Body of pancreas (tissue), 4 donors: ENCODE data around the gene DDX20. TPM values are rescaled to one million over a fixed set of nuclear protein-coding genes. Genes with fewer than 3 reads are reported as not detected.

Experiments used
- ATAC-seq: fragments of 150-250 bp; one replicate; pipeline ENCODE4 v1.9.1; 2016
- DNase-seq, 4 donors: peaks; one replicate each; pipeline ENCODE4 v3.0.0-alpha.2; 2019
- H3K27ac ChIP-seq, 4 donors: fragments of 200-600 bp; sonication (generic); 1 replicate in 3 of 4; 2 replicates in 1 of 4; pipeline versions ENCODE4 v1.5.1 to v1.6.1; 2016 to 2019; ENCODE audit warnings: mild to moderate bottlenecking in 1 of 4, mixed read lengths in 1 of 4, moderate library complexity in 1 of 4
- H3K27me3 ChIP-seq, 2 donors: fragments of 200-600 bp; sonication (generic); one replicate each; pipeline ENCODE4 v1.6.0; 2016; ENCODE audit warnings: mild to moderate bottlenecking in 1 of 2
- H3K36me3 ChIP-seq, 2 donors: fragments of 200-600 bp; sonication (generic); replicated peaks in 1 of 2; 2 replicates each; pipeline ENCODE4 v1.5.1; 2016; ENCODE audit warnings: low read depth in 2 of 2; ENCODE audit not compliant: insufficient read depth in 1 of 2
- H3K4me1 ChIP-seq: fragments of 200-600 bp; sonication (generic); one replicate; pipeline ENCODE4 v1.6.0; 2016
- H3K4me3 ChIP-seq, 2 donors: fragments of 200-600 bp; sonication (generic); 1 replicate in 1 of 2; 2 replicates in 1 of 2; pipeline ENCODE4 v1.5.1; 2016 to 2019
- H3K9me3 ChIP-seq, 3 donors: fragments of 200-600 bp; sonication (generic); 1 replicate in 2 of 3; 2 replicates in 1 of 3; pipeline ENCODE4 v1.5.1; 2016
- CTCF ChIP-seq, 7 experiments: fragments of 450-650 bp in 4 of 7; fragments of 200-600 bp in 3 of 7; sonication (generic) in 3 of 7; IDR thresholded peaks; one replicate each; pipeline ENCODE4 v1.5.1; 2016 to 2019; ENCODE audit warnings: antibody characterized with exemption in 7 of 7
- POLR2A ChIP-seq, 3 donors: fragments of 450-650 bp; IDR thresholded peaks; one replicate each; pipeline ENCODE4 v1.6.1; 2016; ENCODE audit warnings: antibody characterized with exemption in 3 of 3, mild to moderate bottlenecking in 2 of 3
- WGBS, 2 donors: methylation state at CpG; one replicate each; pipeline ENCODE4 v1.1.5; 2017; 5-methylcytosine and 5-hydroxymethylcytosine counted together
- intact Hi-C: fragments of 100-400 bp; cut with DNase I; formaldehyde crosslinking; loops from one replicate; pipeline ENCODE4 v1.15.1; 2023
- total RNA-seq, 2 donors: library from RNA; depleted of rRNA; stranded (reverse); fragments of >200 nt; gene quantifications; one replicate each; pipeline ENCODE4 v1.1.0, GENCODE V29; 2016

Gene DDX20
- total RNA-seq, 2 donors from 2014 or later = 5.7 to 34.3 TPM

GRCh38 chr1:111734856-111735255 lies 20.8 kb upstream of the DDX20 start:
- Histone ChIP-seq H3K36me3 (no peaks in the 10 kb centered on the region), H3K27me3 (no peaks in the 10 kb centered on the region), H3K4me1 (peaks cover 22% of the 10 kb centered on the region), H3K4me3 (no peak overlapping the region), H3K27ac (no peak overlapping the region), H3K9me3 (no peaks in the 10 kb centered on the region)
- intact Hi-C loops = no loop called here
- ATAC-seq (no peak), DNase-seq (no peak)
- WGBS, 2 donors = 86 to 91% methylated on average over 3 of the region's 3 CpGs
- TF ChIP-seq CTCF (IDR thresholded peaks at IDR 0.05) (no peak), POLR2A (IDR thresholded peaks at IDR 0.05) (no peak)

GRCh38 chr1:111735321-111735720 lies 20.4 kb upstream of the DDX20 start:
- TF ChIP-seq CTCF (IDR thresholded peaks at IDR 0.05) = no peak
- no peak for TF ChIP-seq POLR2A (IDR thresholded peaks at IDR 0.05)
- Histone ChIP-seq H3K4me1 (peaks cover 27% of the 10 kb centered on the region), H3K4me3 (no peak overlapping the region), H3K9me3 (no peaks in the 10 kb centered on the region), H3K36me3 (no peaks in the 10 kb centered on the region), H3K27ac (no peak overlapping the region), H3K27me3 (no peaks in the 10 kb centered on the region)
- 84 to 93% methylated on average over 4 of the region's 4 CpGs for WGBS, 2 donors
- intact Hi-C loops = no loop called here
- DNase-seq (no peak), ATAC-seq (no peak)

- WGBS, 2 donors = 83 to 85% methylated on average over 8 of the region's 8 CpGs
- no peak for DNase-seq
Observed at GRCh38 chr1:111735858-111736544, 19.7 kb upstream of the DDX20 start.

GRCh38 chr1:111736548-111737215 lies 19.0 kb upstream of the DDX20 start:
- 73 to 77% methylated on average over 4 of the region's 4 CpGs for WGBS, 2 donors
- peaks cover 31% of the 10 kb centered on the region for H3K4me1 ChIP-seq
- H3K27ac ChIP-seq = no peak overlapping the region

More at GRCh38 chr1:111735858-111736544, 19.7 kb upstream of the DDX20 start:
- Histone ChIP-seq H3K27ac (no peak overlapping the region), H3K9me3 (no peaks in the 10 kb centered on the region), H3K36me3 (no peaks in the 10 kb centered on the region), H3K4me1 (peaks cover 31% of the 10 kb centered on the region), H3K27me3 (no peaks in the 10 kb centered on the region), H3K4me3 (no peak overlapping the region)
- no peak for ATAC-seq
- TF ChIP-seq POLR2A (IDR thresholded peaks at IDR 0.05) = no peak
- no peak for TF ChIP-seq CTCF (IDR thresholded peaks at IDR 0.05)
- intact Hi-C loops = no loop called here

More at GRCh38 chr1:111736548-111737215, 19.0 kb upstream of the DDX20 start:
- no peaks in the 10 kb centered on the region for H3K27me3 ChIP-seq
- intact Hi-C loops = no loop called here
- no peak overlapping the region for H3K4me3 ChIP-seq
- no peak for TF ChIP-seq POLR2A (IDR thresholded peaks at IDR 0.05)
- TF ChIP-seq CTCF (IDR thresholded peaks at IDR 0.05) = no peak
- no peak for DNase-seq
- H3K9me3 ChIP-seq = no peaks in the 10 kb centered on the region
- no peaks in the 10 kb centered on the region for H3K36me3 ChIP-seq
- ATAC-seq = no peak
